Activated CD8-positive, alpha-beta memory T cell treated with anti-CD3 and anti-CD28 coated beads for 24 hours (primary cell): Measurements from ENCODE around the gene MMP2.

Experiments used
- DNase-seq: peaks from one replicate; pipeline ENCODE4 v3.0.0-alpha.2; 2020

Gene MMP2

GRCh38 chr16:55469821-55470532 lies 9.0 kb upstream of the MMP2 start:
- DNase-seq = no peak

- DNase-seq = no peak
Observed at GRCh38 chr16:55470533-55471371, 8.2 kb upstream of the MMP2 start.

DNA sequence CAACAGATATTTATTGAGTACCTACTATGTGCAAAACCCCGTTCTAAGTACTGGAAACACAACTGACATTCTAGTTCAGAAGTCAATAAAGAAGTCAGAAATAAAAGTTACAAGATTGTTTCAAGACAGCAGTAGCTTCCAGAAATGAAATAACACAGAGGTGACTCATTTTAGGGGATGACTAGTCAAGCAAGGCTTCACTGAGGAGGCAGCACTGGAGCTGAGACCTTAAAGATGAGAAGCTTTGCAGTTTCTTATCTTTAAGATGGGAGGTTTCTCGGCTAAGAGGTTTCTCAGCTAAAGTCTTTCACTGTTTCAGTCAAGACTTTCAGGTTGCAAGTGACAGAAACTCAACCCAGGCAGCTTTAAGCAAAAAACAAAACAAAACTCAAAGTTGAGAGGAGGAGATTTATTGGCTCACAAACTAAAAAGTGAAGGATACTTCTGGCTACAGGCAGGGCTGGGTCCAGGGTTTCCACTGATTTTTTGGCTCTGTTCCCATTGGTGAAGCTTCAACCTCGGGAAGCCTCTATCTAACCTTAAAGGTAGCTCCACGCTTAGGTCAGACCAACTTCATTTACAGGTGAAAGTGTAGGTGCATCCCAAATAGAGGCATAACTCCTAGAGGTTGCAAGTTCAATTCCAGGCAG lies 7.4 kb upstream of the MMP2 start:
- no peak for DNase-seq

DNA sequence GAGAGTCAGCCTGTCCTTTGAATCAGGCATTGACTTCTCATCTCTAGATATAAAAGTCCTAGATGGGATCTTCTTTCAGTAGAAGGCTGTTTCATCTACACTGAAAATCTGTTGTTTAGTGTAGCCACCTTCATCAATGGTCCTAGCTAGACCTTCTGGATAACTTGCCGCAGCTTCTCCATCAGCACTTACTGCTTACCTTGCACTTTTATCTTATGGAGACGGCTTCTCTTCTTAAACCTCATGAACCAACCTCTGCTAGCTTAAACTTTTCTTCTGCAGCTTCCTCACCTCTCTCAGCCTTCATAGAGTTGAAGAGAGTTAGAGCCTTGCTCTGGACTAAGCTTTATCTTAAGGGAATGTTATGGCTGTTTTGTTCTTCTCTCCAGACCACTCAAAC lies 5.4 kb upstream of the MMP2 start:
- no peak for DNase-seq

DNA sequence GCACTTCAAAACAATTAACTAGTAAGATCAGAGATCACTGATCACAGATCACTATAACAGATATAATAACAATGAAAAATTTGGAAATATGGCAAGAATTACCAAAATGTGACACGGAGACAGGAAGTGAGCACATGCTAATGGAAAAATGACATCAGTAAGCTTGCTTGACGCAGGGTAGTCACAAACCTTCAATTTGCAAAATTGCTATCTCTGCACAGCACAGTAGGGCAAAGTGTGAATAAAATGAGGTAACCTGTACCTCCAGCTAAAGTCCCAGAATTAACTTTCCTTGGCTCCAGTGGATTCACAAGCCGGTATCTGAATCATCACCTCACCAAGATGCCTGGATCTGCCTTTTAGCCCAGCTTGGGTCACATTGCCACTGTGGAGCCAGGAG lies 4.2 kb upstream of the MMP2 start:
- DNase-seq = no peak

DNA sequence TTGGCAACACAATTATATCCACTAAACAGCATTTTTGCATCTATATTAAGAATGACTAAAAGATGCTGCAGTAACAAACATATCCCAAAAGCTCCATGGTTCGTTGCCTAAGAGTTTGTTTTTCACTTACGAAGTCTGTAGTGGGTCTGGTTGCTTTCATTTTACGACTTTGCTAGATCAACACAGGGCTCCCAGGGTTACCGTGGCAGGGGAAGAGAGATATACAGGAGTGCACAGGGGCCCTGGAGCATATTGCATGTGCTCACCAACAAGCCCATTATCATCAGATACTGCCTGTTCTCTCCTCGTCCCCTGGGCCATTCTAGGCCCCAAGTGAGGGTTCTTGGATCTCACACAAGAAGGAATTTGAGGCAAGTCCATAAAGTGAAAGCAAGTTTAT lies 3.1 kb upstream of the MMP2 start:
- DNase-seq = no peak

- DNase-seq = no peak
Observed at GRCh38 chr16:55476625-55477533, 2.1 kb upstream of the MMP2 start.

DNA sequence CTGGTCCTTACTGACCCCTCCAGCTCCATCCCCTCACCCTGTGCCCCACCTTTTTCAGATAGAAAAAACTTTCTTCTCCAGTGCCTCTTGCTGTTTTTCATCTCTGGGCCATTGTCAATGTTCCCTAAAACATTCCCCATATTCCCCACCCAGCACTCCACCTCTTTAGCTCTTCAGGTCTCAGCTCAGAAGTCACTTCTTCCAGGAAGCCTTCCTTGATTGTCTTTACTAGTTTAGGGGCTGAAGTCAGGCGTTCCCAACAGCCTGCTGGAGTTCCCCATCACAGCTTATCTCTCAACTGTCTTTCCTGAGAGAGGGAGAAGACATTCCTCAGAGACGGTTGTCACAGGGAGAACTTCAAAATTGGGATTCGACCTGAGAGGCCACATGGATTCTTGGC lies 1.3 kb upstream of the MMP2 start:
- no peak for DNase-seq

DNA sequence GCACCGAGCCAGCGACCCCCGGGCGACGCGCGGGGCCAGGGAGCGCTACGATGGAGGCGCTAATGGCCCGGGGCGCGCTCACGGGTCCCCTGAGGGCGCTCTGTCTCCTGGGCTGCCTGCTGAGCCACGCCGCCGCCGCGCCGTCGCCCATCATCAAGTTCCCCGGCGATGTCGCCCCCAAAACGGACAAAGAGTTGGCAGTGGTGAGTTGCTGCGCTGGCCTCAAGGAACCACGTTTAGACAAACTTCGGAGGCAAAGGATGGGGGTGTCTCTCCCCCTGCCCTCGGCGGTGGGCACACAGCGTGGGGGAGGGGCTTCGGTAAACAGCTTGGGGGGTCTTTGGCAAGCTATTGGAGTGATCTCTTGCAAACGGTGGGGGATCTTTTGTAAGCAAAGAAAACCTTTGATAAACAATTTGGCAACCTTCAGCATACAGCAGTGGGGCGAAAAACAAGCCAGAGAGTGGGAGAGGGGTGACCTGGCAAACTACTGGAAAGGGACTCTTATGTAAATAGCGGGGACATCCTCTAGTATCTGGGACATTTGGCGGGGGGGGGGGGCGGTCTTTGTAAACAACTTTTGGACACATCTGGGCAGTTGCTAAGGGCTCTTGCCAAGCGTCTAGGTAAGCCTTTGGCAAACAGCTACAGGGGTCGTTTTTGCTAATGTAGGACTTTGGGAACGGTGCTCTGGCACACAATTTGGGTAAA lies 587 bp downstream of the MMP2 start:
- DNase-seq = no peak

GRCh38 chr16:55480228-55480655 lies 1.2 kb downstream of the MMP2 start:
- DNase-seq = no peak

- no peak for DNase-seq
Observed at GRCh38 chr16:55481023-55481422, 2.0 kb downstream of the MMP2 start.

DNA sequence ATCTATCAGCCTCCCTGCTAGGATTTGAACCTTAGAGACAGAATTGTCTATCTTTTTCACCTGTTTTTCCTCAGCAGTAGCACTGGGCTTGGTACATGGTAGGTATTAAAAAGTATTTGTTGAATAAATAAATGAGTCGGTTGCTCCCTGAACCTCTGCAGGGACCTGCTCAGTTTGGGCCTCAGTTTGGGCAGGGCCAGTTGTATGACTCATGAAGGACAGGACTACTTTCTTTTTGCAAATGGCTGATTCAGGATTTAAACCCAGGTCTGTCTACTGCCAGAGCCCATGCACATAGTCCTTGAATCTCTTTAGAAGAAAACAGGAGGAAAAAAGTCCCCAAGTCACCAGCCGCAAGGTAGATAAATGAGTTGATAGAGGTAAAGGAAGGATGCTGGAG lies 3.1 kb downstream of the MMP2 start:
- DNase-seq = no peak

DNA sequence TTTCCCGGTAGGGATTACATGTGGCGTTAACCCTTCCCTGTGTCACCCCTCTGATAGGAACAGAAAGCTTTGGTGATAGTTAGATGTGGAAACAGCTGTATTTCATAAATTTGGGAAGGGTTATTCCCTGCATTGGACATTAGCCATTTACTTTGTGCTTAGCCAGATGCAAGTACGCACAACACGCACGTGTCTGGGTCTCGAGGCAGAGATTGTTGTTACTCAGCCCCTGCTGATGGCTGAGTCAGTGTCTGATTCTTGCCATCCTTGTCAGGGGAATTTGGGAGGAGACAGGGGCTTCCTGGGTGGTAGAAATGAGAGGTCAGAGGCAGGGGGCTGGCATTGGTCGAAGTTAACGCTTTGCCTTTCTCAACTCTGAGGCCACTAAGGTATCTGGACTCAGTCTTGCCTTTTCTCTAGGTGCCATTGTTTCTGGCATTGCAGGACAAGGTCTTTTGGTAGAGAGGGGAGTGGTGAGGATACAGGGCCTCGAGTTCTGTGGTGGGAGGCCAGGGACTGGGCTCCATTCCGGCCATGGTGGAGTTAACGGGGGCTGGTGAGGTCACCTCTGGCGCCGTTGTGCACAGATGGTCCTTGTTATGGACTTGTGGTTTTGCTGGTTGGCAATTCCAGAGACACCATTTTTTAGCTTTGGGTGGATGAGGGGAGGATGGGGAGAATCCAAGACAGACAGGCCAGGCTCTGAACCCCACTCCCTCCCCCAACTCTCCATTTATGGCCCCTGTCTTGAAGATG lies 8.2 kb downstream of the MMP2 start:
- DNase-seq = no peak

GRCh38 chr16:55488306-55488705 lies 9.3 kb downstream of the MMP2 start:
- DNase-seq = no peak

DNA sequence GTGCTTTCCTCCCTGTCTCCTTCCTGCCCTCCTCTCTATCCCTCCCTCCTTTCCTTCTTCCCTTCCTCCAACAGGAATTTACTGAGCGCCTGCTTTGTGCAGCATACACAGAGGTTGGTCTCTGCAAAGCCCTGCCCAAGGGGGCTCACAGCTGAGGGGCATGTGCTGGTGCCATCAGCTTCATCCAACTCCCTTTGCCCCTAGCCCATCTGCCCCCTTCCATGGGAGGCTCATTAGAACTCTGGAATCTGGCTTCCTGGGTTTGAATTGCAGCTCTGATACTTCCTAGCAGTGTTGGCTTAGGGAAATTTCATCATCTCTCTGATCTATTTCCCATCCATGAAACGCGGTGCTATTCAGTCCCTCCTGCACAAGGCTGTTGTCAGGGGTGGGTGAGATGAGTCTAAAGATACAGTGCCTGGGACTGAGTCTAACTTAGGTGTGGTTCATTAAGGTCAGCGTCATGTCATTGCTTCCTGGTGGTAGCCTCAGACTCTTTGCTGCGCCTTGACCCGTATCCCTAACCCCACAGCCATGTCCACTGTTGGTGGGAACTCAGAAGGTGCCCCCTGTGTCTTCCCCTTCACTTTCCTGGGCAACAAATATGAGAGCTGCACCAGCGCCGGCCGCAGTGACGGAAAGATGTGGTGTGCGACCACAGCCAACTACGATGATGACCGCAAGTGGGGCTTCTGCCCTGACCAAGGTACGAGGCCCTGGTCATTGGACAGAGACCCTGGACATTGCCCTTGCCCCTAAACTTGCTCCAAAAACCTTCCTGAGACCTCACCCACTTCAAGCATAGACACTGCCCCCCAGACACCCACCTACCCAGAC lies 10.3 kb downstream of the MMP2 start:
- no peak for DNase-seq

GRCh38 chr16:55489956-55490265 lies 10.9 kb downstream of the MMP2 start:
- DNase-seq = no peak

DNA sequence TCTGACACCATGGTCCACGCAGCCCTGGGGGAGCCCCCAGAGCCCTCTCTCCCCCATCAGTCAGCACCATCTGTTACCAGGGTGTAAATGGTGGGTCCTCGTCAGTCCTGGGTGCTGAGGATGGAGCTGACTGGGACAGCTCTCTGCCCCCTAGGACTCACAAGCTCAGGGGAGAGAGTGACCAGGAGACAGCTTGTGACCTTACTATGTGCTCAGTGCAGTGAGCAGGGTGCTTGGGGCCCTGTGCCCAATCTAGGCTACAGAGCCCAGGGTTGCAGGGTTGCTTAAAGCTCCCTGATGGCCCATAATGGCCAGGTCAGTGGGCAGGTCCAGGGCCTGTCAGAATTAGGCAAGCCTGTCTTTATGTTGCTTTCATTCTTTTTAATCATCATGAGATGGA lies 11.3 kb downstream of the MMP2 start:
- DNase-seq = no peak

GRCh38 chr16:55491691-55492090 lies 12.7 kb downstream of the MMP2 start:
- no peak for DNase-seq

- DNase-seq = no peak
Observed at GRCh38 chr16:55492756-55493380, 13.9 kb downstream of the MMP2 start.

GRCh38 chr16:55494994-55495421 lies 16.0 kb downstream of the MMP2 start:
- DNase-seq = no peak
